HepG2 (cell line): ENCODE results near the gene DIAPH3. TPM values are rescaled to one million over a fixed set of nuclear protein-coding genes. Genes with fewer than 3 reads are reported as not detected.

Experiments
- AFF4 ChIP-seq: sonication (generic); formaldehyde crosslinking; IDR thresholded peaks from 2 replicates; pipeline ENCODE4 v1.4.0; 2020; ENCODE audit warnings: missing genetic modification reagents
- ATAD3A ChIP-seq: sonication (generic); formaldehyde crosslinking; IDR thresholded peaks from 2 replicates; pipeline ENCODE4 v1.4.0; 2020; ENCODE audit warnings: missing genetic modification reagents
- ATRX ChIP-seq: sonication (generic); formaldehyde crosslinking; IDR thresholded peaks from 2 replicates; pipeline ENCODE4 v1.4.0; 2020; ENCODE audit warnings: missing genetic modification reagents, borderline replicate concordance
- KDM6A ChIP-seq: IDR thresholded peaks from 2 replicates; pipeline ENCODE4 v1.6.1; 2016; ENCODE audit warnings: low read depth
- KLF12 ChIP-seq: sonication (generic); formaldehyde crosslinking; IDR thresholded peaks from 2 replicates; pipeline ENCODE4 v1.4.0; 2020; ENCODE audit warnings: missing genetic modification reagents, borderline replicate concordance
- MZF1 ChIP-seq: sonication (generic); formaldehyde crosslinking; IDR thresholded peaks from 2 replicates; pipeline ENCODE4 v1.8.1; 2023; ENCODE audit warnings: mild to moderate bottlenecking, missing genetic modification reagents, borderline replicate concordance
- POLR2G ChIP-seq: fragments of 200-400 bp; formaldehyde crosslinking; IDR thresholded peaks from 2 replicates; pipeline ENCODE4 v1.6.1; 2018; ENCODE audit warnings: mild to moderate bottlenecking, low read depth, low read length, moderate library complexity
- SPEN ChIP-seq: sonication (generic); formaldehyde crosslinking; IDR thresholded peaks from 2 replicates; pipeline ENCODE4 v1.5.1; 2020; ENCODE audit warnings: low read depth, mild to moderate bottlenecking, missing genetic modification reagents
- TBL1XR1 ChIP-seq: fragments of 150-350 bp; IDR thresholded peaks from 2 replicates; pipeline ENCODE4 v1.6.1; 2014; ENCODE audit warnings: borderline replicate concordance, low read length; ENCODE audit not compliant: partially characterized antibody
- TBX2 ChIP-seq: sonication (generic); formaldehyde crosslinking; IDR thresholded peaks from 2 replicates; pipeline ENCODE4 v1.5.0; 2020; ENCODE audit warnings: missing genetic modification reagents, mild to moderate bottlenecking, borderline replicate concordance
- ZBTB7B ChIP-seq: sonication (generic); formaldehyde crosslinking; IDR thresholded peaks from 2 replicates; pipeline ENCODE4 v1.4.0; 2020; ENCODE audit warnings: missing genetic modification reagents
- ZFP62 ChIP-seq: sonication (generic); formaldehyde crosslinking; IDR thresholded peaks from 2 replicates; pipeline ENCODE4 v1.4.0; 2020; ENCODE audit warnings: missing genetic modification reagents
- ZHX2 ChIP-seq, 2 experiments: sonication (generic) in 1 of 2; formaldehyde crosslinking in 1 of 2; IDR thresholded peaks; 2 replicates each; pipeline versions ENCODE4 v1.6.1 to v1.9.0; 2014 to 2022; ENCODE audit warnings: antibody characterized with exemption in 1 of 2, borderline replicate concordance in 1 of 2, inconsistent platforms in 1 of 2, low read depth in 1 of 2, missing genetic modification reagents in 1 of 2
- ZNF230 ChIP-seq: sonication (generic); formaldehyde crosslinking; IDR thresholded peaks from 2 replicates; pipeline ENCODE4 v1.4.0; 2020; ENCODE audit warnings: mild to moderate bottlenecking, missing genetic modification reagents
- ZNF558 ChIP-seq: sonication (generic); formaldehyde crosslinking; IDR thresholded peaks from 2 replicates; pipeline ENCODE4 v1.9.0; 2022; ENCODE audit warnings: mild to moderate bottlenecking, missing genetic modification reagents, borderline replicate concordance
- ZNF605 ChIP-seq: sonication (generic); formaldehyde crosslinking; IDR thresholded peaks from 2 replicates; pipeline ENCODE4 v1.8.0; 2022; ENCODE audit warnings: mild to moderate bottlenecking, missing genetic modification reagents
- ZNF720 ChIP-seq: sonication (generic); formaldehyde crosslinking; IDR thresholded peaks from 2 replicates; pipeline ENCODE4 v1.4.0; 2020; ENCODE audit warnings: missing genetic modification reagents
- polyA plus RNA-seq, 8 experiments: library from polyadenylated mRNA; depleted of rRNA in 3 of 8; stranded (reverse) in 7 of 8; unstranded in 1 of 8; fragments of >200 nt; fragmentation: Illumina TruSeq in 4 of 8; extraction: Trizol in 4 of 8; gene quantifications; 2 replicates each; pipeline versions ENCODE4 v1.2.1 to v1.2.3, GENCODE V29; 2011 to 2016; ENCODE audit warnings: low read depth in 4 of 8, missing spikeins in 1 of 8, mixed read lengths in 1 of 8; ENCODE audit not compliant: insufficient read depth in 1 of 8
- total RNA-seq, 5 experiments: library from RNA; depleted of rRNA; stranded (reverse); fragments of >200 nt; fragmentation: Illumina TruSeq; extraction: Trizol; gene quantifications; 2 replicates each; pipeline ENCODE4 v1.2.3, GENCODE V29; 2016; ENCODE audit warnings: low read depth in 1 of 5
- TF ChIP-seq, protein P1 (sequence below): sonication (generic); formaldehyde crosslinking; conservative IDR thresholded peaks from 2 replicates; pipeline ENCODE4 v1.8.0; 2022; ENCODE audit warnings: low read depth, missing genetic modification reagents

DIAPH3 gene
- total and polyA plus RNA-seq, 2 of the 13 experiments (the other 11 are each of a cell fraction or from before 2014, with no cell fraction given): 4.0 to 9.3 TPM

GRCh38 chr13:60163478-60164233 lies at the start of gene DIAPH3 (continued):
- TF ChIP-seq POLR2G (peak; percentile 96), ZNF558 (CRISPR knock-in tag) (peak; percentile 39; the same call in 1 of the 2 replicates), KLF12 (CRISPR knock-in tag) (0 out of 2 replicates have a peak, but pooled peaks have one; percentile 30), TBX2 (CRISPR knock-in tag) (peak; percentile 58), MZF1 (CRISPR knock-in tag) (no peak), ZHX2 (IDR thresholded peaks at IDR 0.05; ENCODE audit: low read depth) (0 out of 2 replicates have a peak, but pooled peaks have one; percentile 27), ZHX2 (CRISPR knock-in tag; IDR thresholded peaks at IDR 0.05; ENCODE audit: borderline replicate concordance) (no peak), ZNF230 (CRISPR knock-in tag) (no peak), AFF4 (CRISPR knock-in tag) (no peak), SPEN (CRISPR knock-in tag) (peak; percentile 72; the same call in 1 of the 2 replicates), TBL1XR1 (no peak), ZFP62 (CRISPR knock-in tag) (no peak), ZNF720 (CRISPR knock-in tag) (no peak), ATRX (CRISPR knock-in tag) (no peak), KDM6A (no peak), ZNF605 (CRISPR knock-in tag) (peak; percentile 88), ATAD3A (no peak), ZBTB7B (CRISPR knock-in tag) (no peak)
- TF ChIP-seq, protein P1, sequence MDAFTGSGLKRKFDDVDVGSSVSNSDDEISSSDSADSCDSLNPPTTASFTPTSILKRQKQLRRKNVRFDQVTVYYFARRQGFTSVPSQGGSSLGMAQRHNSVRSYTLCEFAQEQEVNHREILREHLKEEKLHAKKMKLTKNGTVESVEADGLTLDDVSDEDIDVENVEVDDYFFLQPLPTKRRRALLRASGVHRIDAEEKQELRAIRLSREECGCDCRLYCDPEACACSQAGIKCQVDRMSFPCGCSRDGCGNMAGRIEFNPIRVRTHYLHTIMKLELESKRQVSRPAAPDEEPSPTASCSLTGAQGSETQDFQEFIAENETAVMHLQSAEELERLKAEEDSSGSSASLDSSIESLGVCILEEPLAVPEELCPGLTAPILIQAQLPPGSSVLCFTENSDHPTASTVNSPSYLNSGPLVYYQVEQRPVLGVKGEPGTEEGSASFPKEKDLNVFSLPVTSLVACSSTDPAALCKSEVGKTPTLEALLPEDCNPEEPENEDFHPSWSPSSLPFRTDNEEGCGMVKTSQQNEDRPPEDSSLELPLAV (CRISPR knock-in tag): peak; percentile 89; the same call in 1 of the 2 replicates
